Calu3 (cell line): Measurements from ENCODE around the gene NHLRC2. TPM values are rescaled to one million over a fixed set of nuclear protein-coding genes. Genes with fewer than 3 reads are reported as not detected.

ENCODE experiments used
- BruUV-seq: library from RNA; stranded (reverse); fragments of 400-500 nt; replicated peaks from 2 replicates; lab custom pipeline; 2021; lab: Mats Ljungman, UMichigan
- CTCF ChIA-PET: fragments of 300-600 bp; sonication (Branson Sonifier 250); formaldehyde crosslinking; loops from one replicate; lab custom pipeline; 2022; ENCODE audit warnings: antibody characterized with exemption; lab: Charles Lee
- DNase-seq: peaks from one replicate; pipeline ENCODE4 v3.0.0; 2022
- H3K27ac Mint-ChIP-seq: one replicate; pipeline ENCODE4 v1.8.0; 2022; ENCODE audit warnings: mixed read lengths; ENCODE audit not compliant: unreplicated experiment
- H3K27me3 Mint-ChIP-seq: one replicate; pipeline ENCODE4 v1.8.0; 2022; ENCODE audit warnings: mixed read lengths; ENCODE audit not compliant: unreplicated experiment
- H3K36me3 Mint-ChIP-seq: one replicate; pipeline ENCODE4 v1.8.0; 2022; ENCODE audit warnings: mild to moderate bottlenecking, moderate library complexity, mixed read lengths; ENCODE audit not compliant: insufficient read depth, unreplicated experiment
- H3K4me1 Mint-ChIP-seq: one replicate; pipeline ENCODE4 v1.8.0; 2022; ENCODE audit warnings: mild to moderate bottlenecking, low read depth, mixed read lengths; ENCODE audit not compliant: unreplicated experiment
- H3K4me3 Mint-ChIP-seq: one replicate; pipeline ENCODE4 v1.8.0; 2022; ENCODE audit warnings: mild to moderate bottlenecking, low read depth, moderate library complexity, mixed read lengths; ENCODE audit not compliant: unreplicated experiment
- H3K9me3 Mint-ChIP-seq: one replicate; pipeline ENCODE4 v1.8.0; 2022; ENCODE audit warnings: low read depth, mixed read lengths; ENCODE audit not compliant: unreplicated experiment
- CTCF ChIP-seq: fragments of 200-600 bp; IDR thresholded peaks from one replicate; pipeline ENCODE4 v1.8.0; 2022; ENCODE audit warnings: antibody characterized with exemption; ENCODE audit not compliant: unreplicated experiment
- intact Hi-C: fragments of 100-400 bp; cut with micrococcal nuclease; formaldehyde crosslinking; loops from one replicate; pipeline ENCODE4 v1.10.0; 2022; ENCODE audit not compliant: unreplicated experiment
- total RNA-seq: library from RNA; stranded (reverse); gene quantifications from 2 replicates; pipeline ENCODE4 v1.2.3, GENCODE V29; 2022

Gene NHLRC2
- total RNA-seq, 1 experiment from 2014 or later = 18.7 TPM

GRCh38 chr10:113891476-113891875 is 37.0 kb downstream of the NHLRC2 start:
- no peaks in the 10 kb centered on the region for H3K36me3 Mint-ChIP-seq
- no peak overlapping the region for H3K27ac Mint-ChIP-seq
- no peaks in the 10 kb centered on the region for H3K4me1 Mint-ChIP-seq
- intact Hi-C loops = no loop called here
- H3K27me3 Mint-ChIP-seq = no peaks in the 10 kb centered on the region
- no peak for TF ChIP-seq CTCF
- no peaks in the 10 kb centered on the region for H3K9me3 Mint-ChIP-seq
- no peak for DNase-seq
- BruUV-seq = no TSS peak
- CTCF ChIA-PET = no interaction called here
- H3K4me3 Mint-ChIP-seq = no peak overlapping the region

- no peak overlapping the region for H3K4me3 Mint-ChIP-seq
- no peak for TF ChIP-seq CTCF
- H3K4me1 Mint-ChIP-seq = no peaks in the 10 kb centered on the region
- CTCF ChIA-PET = no interaction called here
- no peak for DNase-seq
- no TSS peak for BruUV-seq
- no peaks in the 10 kb centered on the region for H3K9me3 Mint-ChIP-seq
- H3K27ac Mint-ChIP-seq = no peak overlapping the region
- intact Hi-C loops = no loop called here
- no peaks in the 10 kb centered on the region for H3K27me3 Mint-ChIP-seq
- no peaks in the 10 kb centered on the region for H3K36me3 Mint-ChIP-seq
Measured at GRCh38 chr10:113893570-113893969, 39.1 kb downstream of the NHLRC2 start.

GRCh38 chr10:113894581-113894980 is 40.1 kb downstream of the NHLRC2 start:
- Mint-ChIP-seq H3K4me3 (no peak overlapping the region), H3K4me1 (no peaks in the 10 kb centered on the region), H3K36me3 (peaks cover 5% of the 10 kb centered on the region), H3K27ac (no peak overlapping the region), H3K9me3 (no peaks in the 10 kb centered on the region), H3K27me3 (no peaks in the 10 kb centered on the region)
- CTCF ChIA-PET = no interaction called here
- DNase-seq = no peak
- intact Hi-C loops = no loop called here
- TF ChIP-seq CTCF = no peak
- BruUV-seq = no TSS peak

GRCh38 chr10:113895018-113895417 is 40.6 kb downstream of the NHLRC2 start:
- intact Hi-C loops = no loop called here
- Mint-ChIP-seq H3K36me3 (peaks cover 5% of the 10 kb centered on the region), H3K4me1 (no peaks in the 10 kb centered on the region), H3K4me3 (no peak overlapping the region), H3K27ac (no peak overlapping the region), H3K9me3 (no peaks in the 10 kb centered on the region), H3K27me3 (no peaks in the 10 kb centered on the region)
- TF ChIP-seq CTCF = no peak
- DNase-seq = no peak
- no TSS peak for BruUV-seq
- CTCF ChIA-PET = no interaction called here
